Measurements from ENCODE around the gene CYP3A5.

DNA sequence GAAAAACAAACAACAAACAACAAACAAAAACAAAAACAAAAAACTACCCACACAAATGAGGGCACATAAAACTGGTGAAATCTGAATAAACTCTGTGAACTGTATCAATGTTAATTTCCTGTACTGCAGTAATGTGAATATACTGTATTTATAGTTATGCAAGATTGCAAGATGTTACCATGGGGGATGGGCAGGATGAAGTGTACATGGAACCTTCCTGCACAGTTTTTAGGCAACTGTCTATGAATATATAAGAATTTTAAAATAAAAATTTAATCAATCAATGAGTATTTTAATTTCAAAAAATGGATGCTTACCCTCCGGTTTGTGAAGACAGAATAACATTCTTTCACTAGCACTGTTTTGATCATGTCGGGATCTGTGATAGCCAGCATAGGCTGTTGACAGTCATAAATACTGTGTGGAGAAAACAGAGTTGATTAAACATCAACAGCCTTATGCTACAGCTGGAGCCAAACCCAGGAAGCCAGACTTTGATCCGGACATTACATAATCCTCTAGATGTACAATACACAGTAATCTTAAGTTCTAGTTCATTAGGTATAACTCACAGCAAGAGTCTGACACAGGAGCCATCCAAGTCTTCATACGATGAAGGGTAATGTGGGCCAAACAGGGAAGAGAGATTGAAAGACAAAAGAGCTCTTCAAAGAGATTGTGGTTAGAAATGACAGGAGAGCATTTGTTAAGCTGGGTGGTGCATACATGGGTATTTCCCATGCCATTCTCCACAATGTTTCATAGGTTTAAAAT, 40.4 kb upstream of the CYP3A5 start:
- TF ChIP-seq, protein P1, sequence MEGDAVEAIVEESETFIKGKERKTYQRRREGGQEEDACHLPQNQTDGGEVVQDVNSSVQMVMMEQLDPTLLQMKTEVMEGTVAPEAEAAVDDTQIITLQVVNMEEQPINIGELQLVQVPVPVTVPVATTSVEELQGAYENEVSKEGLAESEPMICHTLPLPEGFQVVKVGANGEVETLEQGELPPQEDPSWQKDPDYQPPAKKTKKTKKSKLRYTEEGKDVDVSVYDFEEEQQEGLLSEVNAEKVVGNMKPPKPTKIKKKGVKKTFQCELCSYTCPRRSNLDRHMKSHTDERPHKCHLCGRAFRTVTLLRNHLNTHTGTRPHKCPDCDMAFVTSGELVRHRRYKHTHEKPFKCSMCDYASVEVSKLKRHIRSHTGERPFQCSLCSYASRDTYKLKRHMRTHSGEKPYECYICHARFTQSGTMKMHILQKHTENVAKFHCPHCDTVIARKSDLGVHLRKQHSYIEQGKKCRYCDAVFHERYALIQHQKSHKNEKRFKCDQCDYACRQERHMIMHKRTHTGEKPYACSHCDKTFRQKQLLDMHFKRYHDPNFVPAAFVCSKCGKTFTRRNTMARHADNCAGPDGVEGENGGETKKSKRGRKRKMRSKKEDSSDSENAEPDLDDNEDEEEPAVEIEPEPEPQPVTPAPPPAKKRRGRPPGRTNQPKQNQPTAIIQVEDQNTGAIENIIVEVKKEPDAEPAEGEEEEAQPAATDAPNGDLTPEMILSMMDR (IDR thresholded peaks at IDR 0.05), result no peak
- no peak for TF ChIP-seq POLR2A (IDR thresholded peaks at IDR 0.05)

Data from adrenal gland (tissue), 5 donors.